ENCODE results near the gene MOXD1. TPM values are rescaled to one million over a fixed set of nuclear protein-coding genes. Genes with fewer than 3 reads are reported as not detected.
"Not testable (repeated sequence)": the region's sequence is repeated elsewhere in the genome, so short reads cannot be mapped to it uniquely, and the experiment has no call there.

MOXD1 gene
- total RNA-seq, 1 experiment from 2014 or later, result 5.0 TPM

- TF ChIP-seq EZH2 (IDR thresholded peaks at IDR 0.05; ENCODE audit: low read length, unreplicated experiment) (no peak), EZH2phosphoT487 (IDR thresholded peaks at IDR 0.05; ENCODE audit: borderline replicate concordance, low read length) (no peak)
- TF ChIP-seq, protein P1, sequence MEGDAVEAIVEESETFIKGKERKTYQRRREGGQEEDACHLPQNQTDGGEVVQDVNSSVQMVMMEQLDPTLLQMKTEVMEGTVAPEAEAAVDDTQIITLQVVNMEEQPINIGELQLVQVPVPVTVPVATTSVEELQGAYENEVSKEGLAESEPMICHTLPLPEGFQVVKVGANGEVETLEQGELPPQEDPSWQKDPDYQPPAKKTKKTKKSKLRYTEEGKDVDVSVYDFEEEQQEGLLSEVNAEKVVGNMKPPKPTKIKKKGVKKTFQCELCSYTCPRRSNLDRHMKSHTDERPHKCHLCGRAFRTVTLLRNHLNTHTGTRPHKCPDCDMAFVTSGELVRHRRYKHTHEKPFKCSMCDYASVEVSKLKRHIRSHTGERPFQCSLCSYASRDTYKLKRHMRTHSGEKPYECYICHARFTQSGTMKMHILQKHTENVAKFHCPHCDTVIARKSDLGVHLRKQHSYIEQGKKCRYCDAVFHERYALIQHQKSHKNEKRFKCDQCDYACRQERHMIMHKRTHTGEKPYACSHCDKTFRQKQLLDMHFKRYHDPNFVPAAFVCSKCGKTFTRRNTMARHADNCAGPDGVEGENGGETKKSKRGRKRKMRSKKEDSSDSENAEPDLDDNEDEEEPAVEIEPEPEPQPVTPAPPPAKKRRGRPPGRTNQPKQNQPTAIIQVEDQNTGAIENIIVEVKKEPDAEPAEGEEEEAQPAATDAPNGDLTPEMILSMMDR (conservative IDR thresholded peaks at IDR 0.05; ENCODE audit: low read depth, low read length), result no peak
- POLR2A ChIA-PET (ENCODE audit: unreplicated experiment), result no interaction called here
- no peak overlapping the region for H3K4me2 ChIP-seq (ENCODE audit: low read length)
- intact Hi-C loops (cut with micrococcal nuclease), result no loop called here
- no peak overlapping the region for H2AFZ ChIP-seq (ENCODE audit: low read length)
- H3K79me2 ChIP-seq (ENCODE audit: low read length), result no peaks in the 10 kb centered on the region
- no peaks in the 10 kb centered on the region for H3K4me1 ChIP-seq (ENCODE audit: insufficient read depth, low read length)
- no peak overlapping the region for H3K4me3 ChIP-seq (ENCODE audit: low read length)
- CTCF ChIA-PET, result no interaction called here
- H3K9me3 ChIP-seq (ENCODE audit: low read length), result no peaks in the 10 kb centered on the region
- no peaks in the 10 kb centered on the region for H4K20me1 ChIP-seq (ENCODE audit: low read length)
- no peaks in the 10 kb centered on the region for H3F3A ChIP-seq (ENCODE audit: low read length, unreplicated experiment)
- no TSS peak for BruUV-seq (replicated peaks)
- H3K9ac ChIP-seq (ENCODE audit: low read length), result no peak overlapping the region
- H3K36me3 ChIP-seq (ENCODE audit: low read depth, low read length), result no peaks in the 10 kb centered on the region
- no peak overlapping the region for H3K27ac ChIP-seq (ENCODE audit: low read length)
- ATAC-seq (no peak), DNase-seq (no peak)
- no peaks in the 10 kb centered on the region for H3K9me2 ChIP-seq (replicated peaks; ENCODE audit: low read length)
- H3K27me3 ChIP-seq (ENCODE audit: low read length), result no peaks in the 10 kb centered on the region
These were observed 128.5 kb downstream of the MOXD1 start for GRCh38 chr6:132272776-132273175.

DNA sequence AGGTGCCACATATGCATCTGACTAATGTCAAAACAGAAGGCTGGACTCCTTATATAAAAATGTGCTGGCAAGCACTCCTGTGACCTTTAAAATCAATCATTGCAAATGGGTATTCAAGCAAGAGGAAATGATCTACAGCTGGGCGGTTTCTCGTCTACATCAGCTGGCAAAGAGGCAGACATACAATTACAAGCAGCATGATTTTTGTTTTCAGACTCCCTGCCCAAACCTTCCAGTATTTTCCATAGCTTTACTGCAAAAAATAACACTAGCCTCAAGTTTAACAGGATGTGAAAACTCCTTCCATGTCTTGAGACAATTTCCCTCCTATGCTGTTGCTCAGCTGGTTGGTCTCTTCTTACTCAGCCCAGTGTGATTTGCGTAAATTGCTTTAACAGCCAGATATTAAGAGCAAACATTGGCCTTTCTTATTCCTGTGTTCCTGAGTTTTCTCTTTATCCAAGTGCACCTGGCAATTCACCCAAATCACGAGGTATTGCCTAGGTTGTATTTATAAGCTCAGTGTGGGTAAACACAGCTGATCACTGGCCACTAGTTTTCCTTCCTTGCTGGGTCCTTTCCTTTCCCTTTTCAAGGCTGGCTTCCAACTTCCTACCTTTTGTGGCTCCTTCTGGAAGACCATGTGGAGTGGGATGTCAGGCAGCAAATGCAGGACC, 130.4 kb downstream of the MOXD1 start:
- ATAC-seq, result no peak
- CTCF ChIA-PET, result no interaction called here
- intact Hi-C loops (cut with micrococcal nuclease), result no loop called here
- no TSS peak for BruUV-seq (replicated peaks)
- Histone ChIP-seq H3F3A (ENCODE audit: low read length, unreplicated experiment) (no peaks in the 10 kb centered on the region), H3K79me2 (ENCODE audit: low read length) (no peaks in the 10 kb centered on the region), H2AFZ (ENCODE audit: low read length) (no peak overlapping the region), H3K4me1 (ENCODE audit: insufficient read depth, low read length) (no peaks in the 10 kb centered on the region), H3K4me3 (ENCODE audit: low read length) (no peak overlapping the region), H3K4me2 (ENCODE audit: low read length) (no peak overlapping the region), H3K9me3 (ENCODE audit: low read length) (no peaks in the 10 kb centered on the region), H3K9ac (ENCODE audit: low read length) (no peak overlapping the region), H3K27ac (ENCODE audit: low read length) (no peak overlapping the region), H3K36me3 (ENCODE audit: low read depth, low read length) (no peaks in the 10 kb centered on the region), H3K27me3 (ENCODE audit: low read length) (no peaks in the 10 kb centered on the region), H4K20me1 (ENCODE audit: low read length) (no peaks in the 10 kb centered on the region), H3K9me2 (replicated peaks; ENCODE audit: low read length) (no peaks in the 10 kb centered on the region)
- peak; percentile 1 for DNase-seq
- POLR2A ChIA-PET (ENCODE audit: unreplicated experiment), result interaction anchor here (0.6 kb wide), 1 partner anchor 321 kb away, joined by 7 read pairs; no protein-coding TSS in a partner anchor
- no peak for TF ChIP-seq EZH2phosphoT487 (IDR thresholded peaks at IDR 0.05; ENCODE audit: borderline replicate concordance, low read length)

- H3K27me3 ChIP-seq (ENCODE audit: low read length); H2AFZ ChIP-seq (ENCODE audit: low read length); H3K9ac ChIP-seq (ENCODE audit: low read length); ATAC-seq; H3K79me2 ChIP-seq (ENCODE audit: low read length); BruUV-seq (replicated peaks); H3K9me2 ChIP-seq (replicated peaks; ENCODE audit: low read length); POLR2A ChIA-PET (ENCODE audit: unreplicated experiment); intact Hi-C loops (cut with micrococcal nuclease); H3K4me3 ChIP-seq (ENCODE audit: low read length); DNase-seq; H3K36me3 ChIP-seq (ENCODE audit: low read depth, low read length); H3K4me1 ChIP-seq (ENCODE audit: insufficient read depth, low read length); CTCF ChIA-PET; H3F3A ChIP-seq (ENCODE audit: low read length, unreplicated experiment); H3K9me3 ChIP-seq (ENCODE audit: low read length); H3K27ac ChIP-seq (ENCODE audit: low read length); H3K4me2 ChIP-seq (ENCODE audit: low read length); H4K20me1 ChIP-seq (ENCODE audit: low read length): not testable (repeated sequence)
These were observed 132.6 kb downstream of the MOXD1 start for GRCh38 chr6:132268666-132269065.

DNA sequence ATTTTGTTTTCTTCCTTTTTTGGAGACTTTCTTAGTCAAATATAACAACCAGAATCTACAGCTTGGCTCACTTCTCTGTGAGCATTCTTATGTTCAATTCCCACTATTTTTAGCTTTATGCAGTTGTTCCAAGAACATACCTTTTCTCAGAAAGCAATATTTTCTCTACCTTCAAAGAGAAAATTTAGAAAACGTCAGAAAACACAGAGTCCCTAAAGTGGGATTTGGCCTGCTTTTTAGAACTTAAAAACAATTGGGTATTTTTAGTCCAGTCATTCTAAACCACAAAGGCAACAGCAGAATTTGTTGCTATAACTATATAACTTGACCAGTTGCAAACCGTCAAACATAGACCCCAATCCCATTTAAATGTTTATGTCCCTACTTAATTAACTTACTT, 133.1 kb downstream of the MOXD1 start:
- no peaks in the 10 kb centered on the region for H3K9me2 ChIP-seq (replicated peaks; ENCODE audit: low read length)
- no peak overlapping the region for H3K4me3 ChIP-seq (ENCODE audit: low read length)
- DNase-seq (no peak), ATAC-seq (no peak)
- H3F3A ChIP-seq (ENCODE audit: low read length, unreplicated experiment), result no peaks in the 10 kb centered on the region
- no peaks in the 10 kb centered on the region for H3K27me3 ChIP-seq (ENCODE audit: low read length)
- POLR2A ChIA-PET (ENCODE audit: unreplicated experiment), result no interaction called here
- no peak overlapping the region for H3K27ac ChIP-seq (ENCODE audit: low read length)
- CTCF ChIA-PET, result no interaction called here
- intact Hi-C loops (cut with micrococcal nuclease), result no loop called here
- H3K79me2 ChIP-seq (ENCODE audit: low read length), result no peaks in the 10 kb centered on the region
- no peak overlapping the region for H3K9ac ChIP-seq (ENCODE audit: low read length)
- H3K4me2 ChIP-seq (ENCODE audit: low read length), result no peak overlapping the region
- BruUV-seq (replicated peaks), result no TSS peak
- H2AFZ ChIP-seq (ENCODE audit: low read length), result no peak overlapping the region
- no peaks in the 10 kb centered on the region for H3K4me1 ChIP-seq (ENCODE audit: insufficient read depth, low read length)
- no peak for TF ChIP-seq EZH2 (IDR thresholded peaks at IDR 0.05; ENCODE audit: low read length, unreplicated experiment)
- TF ChIP-seq, protein P1 (conservative IDR thresholded peaks at IDR 0.05; ENCODE audit: low read depth, low read length), result no peak
- no peak for TF ChIP-seq EZH2phosphoT487 (IDR thresholded peaks at IDR 0.05; ENCODE audit: borderline replicate concordance, low read length)
- H4K20me1 ChIP-seq (ENCODE audit: low read length), result no peaks in the 10 kb centered on the region
- H3K9me3 ChIP-seq (ENCODE audit: low read length), result no peaks in the 10 kb centered on the region
- H3K36me3 ChIP-seq (ENCODE audit: low read depth, low read length), result no peaks in the 10 kb centered on the region

All from PC-3 (cell line).